K562 (cell line): ENCODE data around the gene SNX20. TPM values are rescaled to one million over a fixed set of nuclear protein-coding genes. Genes with fewer than 3 reads are reported as not detected.
A peak's percentile ranks its signal among the peaks of the same experiment; 100 is the strongest.

Experiments used
- ATF2 ChIP-seq: sonication (generic); formaldehyde crosslinking; IDR thresholded peaks from 2 replicates; pipeline ENCODE4 v1.8.1; 2022; ENCODE audit warnings: missing genetic modification reagents
- BHLHE40 ChIP-seq: IDR thresholded peaks from 2 replicates; pipeline ENCODE4 v1.6.1; 2011; ENCODE audit warnings: low read length, improper control_type of control experiment
- CREB3L1 ChIP-seq: fragments of 450-650 bp; IDR thresholded peaks from 2 replicates; pipeline ENCODE4 v1.6.1; 2014; ENCODE audit warnings: low read depth, mild to moderate bottlenecking, moderate library complexity, borderline replicate concordance
- FOSL1 ChIP-seq: fragments of 200-800 bp; sonication (Bioruptor generic); conservative IDR thresholded peaks from 2 replicates; pipeline ENCODE4 v1.6.1; 2016; ENCODE audit warnings: missing genetic modification characterization, missing compliant biosample characterization
- GABPA ChIP-seq: fragments of 200-800 bp; sonication (Bioruptor generic); conservative IDR thresholded peaks from 2 replicates; pipeline ENCODE4 v1.6.1; 2016; ENCODE audit warnings: low read depth, missing genetic modification characterization, missing compliant biosample characterization
- HDGF ChIP-seq: fragments of 450-650 bp; IDR thresholded peaks from 2 replicates; pipeline ENCODE4 v1.6.1; 2016
- JUND ChIP-seq, 2 experiments: IDR thresholded peaks; 2 replicates in 1 of 2; 3 replicates in 1 of 2; pipeline ENCODE4 v1.6.1; 2011; ENCODE audit warnings: borderline replicate concordance in 2 of 2, low read depth in 2 of 2, low read length in 2 of 2, improper control_type of control experiment in 1 of 2, missing biosample characterization in 1 of 2, missing genetic modification characterization in 1 of 2, missing genetic modification reagents in 1 of 2
- MECOM ChIP-seq: fragments of 250-450 bp; sonication (Bioruptor Pico); IDR thresholded peaks from 2 replicates; pipeline ENCODE4 v1.8.0; 2022; ENCODE audit warnings: inconsistent platforms
- MYC ChIP-seq, 2 experiments: fragments of 250-450 bp in 1 of 2; sonication (Bioruptor Pico) in 1 of 2; IDR thresholded peaks; 2 replicates each; pipeline versions ENCODE4 v1.5.1 to v1.6.1; 2012 to 2021; ENCODE audit warnings: low read depth in 2 of 2, borderline replicate concordance in 1 of 2, improper control_type of control experiment in 1 of 2, low read length in 1 of 2, mild to moderate bottlenecking in 1 of 2, moderate library complexity in 1 of 2
- PHTF2 ChIP-seq: fragments of 250-450 bp; sonication (Bioruptor Pico); IDR thresholded peaks from 2 replicates; pipeline ENCODE4 v1.5.0; 2021; ENCODE audit warnings: mild to moderate bottlenecking
- POLR2AphosphoS5 ChIP-seq: IDR thresholded peaks from 2 replicates; pipeline ENCODE4 v1.6.1; 2011; ENCODE audit warnings: mild to moderate bottlenecking, low read depth, low read length, moderate library complexity; ENCODE audit not compliant: control insufficient read depth, insufficient read depth
- SOX6 ChIP-seq: fragments of 450-650 bp; IDR thresholded peaks from 2 replicates; pipeline ENCODE4 v1.6.1; 2014; ENCODE audit warnings: mild to moderate bottlenecking
- SRF ChIP-seq, 2 experiments: fragments of 250-450, 450-650 bp in 1 of 2; sonication (Bioruptor Pico) in 1 of 2; sonication (generic) in 1 of 2; formaldehyde crosslinking; IDR thresholded peaks; 2 replicates each; pipeline versions ENCODE4 v1.5.0 to v1.5.1; 2020 to 2022; ENCODE audit warnings: mild to moderate bottlenecking in 1 of 2, missing genetic modification reagents in 1 of 2
- TBP ChIP-seq: optimal IDR thresholded peaks from 2 replicates; pipeline ENCODE3; 2011; ENCODE audit warnings: low read depth, low read length, improper control_type of control experiment
- USF2 ChIP-seq: sonication (generic); formaldehyde crosslinking; IDR thresholded peaks from 2 replicates; pipeline ENCODE4 v1.5.0; 2020; ENCODE audit warnings: missing genetic modification reagents
- ZBTB34 ChIP-seq: fragments of 250-450 bp; sonication (Bioruptor Pico); IDR thresholded peaks from 2 replicates; pipeline ENCODE4 v1.8.0; 2021; ENCODE audit warnings: mild to moderate bottlenecking, moderate library complexity
- ZC3H4 ChIP-seq: sonication (generic); formaldehyde crosslinking; IDR thresholded peaks from 2 replicates; pipeline ENCODE4 v1.9.0; 2021; ENCODE audit warnings: missing genetic modification reagents, borderline replicate concordance
- polyA plus RNA-seq, 8 experiments: library from polyadenylated mRNA; depleted of rRNA in 4 of 8; stranded (reverse) in 5 of 8; unstranded in 3 of 8; fragments of >200 nt; fragmentation: Nextera tagmentation in 2 of 8; fragmentation: Illumina TruSeq in 1 of 8; extraction: Ambion mirVana in 2 of 8; extraction: Trizol in 1 of 8; gene quantifications; 2 replicates each; pipeline versions ENCODE4 v1.2.1 to v1.2.3, GENCODE V29; 2011 to 2014; ENCODE audit warnings: inconsistent platforms in 1 of 8, missing spikeins in 1 of 8
- total RNA-seq, 7 experiments: library from RNA; depleted of rRNA in 6 of 7; stranded (reverse); fragments of >200 nt in 6 of 7; fragmentation: Illumina TruSeq in 2 of 7; extraction: Trizol in 2 of 7; gene quantifications; 2 replicates each; pipeline versions ENCODE4 v1.2.1 to v1.2.3, GENCODE V29; 2011 to 2021; ENCODE audit warnings: low replicate concordance in 1 of 7

The SNX20 gene
- total and polyA plus RNA-seq, 9 of the 15 experiments (the other 6 are each of a cell fraction or from before 2014, with no cell fraction given) = 0.04 to 0.07 TPM; not detected in 7

- peak; percentile 41; the same call in 1 of the 2 replicates for TF ChIP-seq GABPA (tag)
- no peak for TF ChIP-seq SRF (CRISPR knock-in tag; IDR thresholded peaks at IDR 0.05)
- peak; percentile 72 for TF ChIP-seq FOSL1
- no peak for TF ChIP-seq ZC3H4
- no peak for TF ChIP-seq PHTF2 (CRISPR knock-in tag)
- no peak for TF ChIP-seq MYC (IDR thresholded peaks at IDR 0.05; ENCODE audit: low read depth, low read length)
- no peak for TF ChIP-seq MYC (CRISPR knock-in tag; IDR thresholded peaks at IDR 0.05; ENCODE audit: borderline replicate concordance, low read depth)
- peak; percentile 27; the same call in 1 of the 2 replicates for TF ChIP-seq USF2 (CRISPR knock-in tag)
- no peak for TF ChIP-seq HDGF
- no peak for TF ChIP-seq CREB3L1
- TF ChIP-seq ATF2 (CRISPR knock-in tag) = no peak
- peak; percentile 32; the same call in 1 of the 2 replicates for TF ChIP-seq JUND (IDR thresholded peaks at IDR 0.05; ENCODE audit: borderline replicate concordance, low read depth, low read length)
- peak; percentile 43; the same call in 1 of the 3 replicates for TF ChIP-seq JUND (tag; IDR thresholded peaks at IDR 0.05; ENCODE audit: borderline replicate concordance, low read depth, low read length)
- no peak for TF ChIP-seq TBP
- TF ChIP-seq MECOM (CRISPR knock-in tag) = no peak
- TF ChIP-seq POLR2AphosphoS5 = no peak
- no peak for TF ChIP-seq SOX6
- no peak for TF ChIP-seq ZBTB34
- peak; percentile 56 for TF ChIP-seq BHLHE40
These were observed 37.1 kb upstream of the SNX20 start (continued) for GRCh38 chr16:50718061-50718760.
